Transverse colon (tissue), 4 donors: Measurements from ENCODE around the gene CRABP1. TPM values are rescaled to one million over a fixed set of nuclear protein-coding genes. Genes with fewer than 3 reads are reported as not detected.
A peak's percentile ranks its signal among the peaks of the same experiment; 100 is the strongest.

ENCODE experiments used
- DNase-seq: peaks from one replicate; pipeline ENCODE4 v3.0.0-alpha.2; 2019
- H3K27ac ChIP-seq, 4 donors: fragments of 200-600 bp; sonication (generic); 2 replicates each; pipeline ENCODE4 v1.5.1; 2016 to 2018; ENCODE audit warnings: inconsistent platforms in 4 of 4
- H3K27me3 ChIP-seq: fragments of 200-600 bp; sonication (generic); 2 replicates; pipeline ENCODE4 v1.5.1; 2017; ENCODE audit warnings: inconsistent platforms
- H3K36me3 ChIP-seq, 4 donors: fragments of 200-600 bp; sonication (generic); 2 replicates each; pipeline ENCODE4 v1.5.1; 2017 to 2019; ENCODE audit warnings: inconsistent platforms in 4 of 4
- H3K4me1 ChIP-seq, 4 donors: fragments of 200-600 bp; sonication (generic); 2 replicates each; pipeline ENCODE4 v1.5.1; 2017 to 2020; ENCODE audit warnings: inconsistent platforms in 4 of 4
- H3K4me3 ChIP-seq, 4 donors: fragments of 200-600 bp; sonication (generic); 1 replicate in 1 of 4; 2 replicates in 3 of 4; pipeline versions ENCODE4 v1.5.1 to v1.6.1; 2017 to 2019; ENCODE audit warnings: inconsistent platforms in 4 of 4
- H3K9me3 ChIP-seq, 2 donors: fragments of 200-600 bp; sonication (generic); 2 replicates each; pipeline ENCODE4 v1.5.1; 2017 to 2019; ENCODE audit warnings: inconsistent platforms in 2 of 2
- EP300 ChIP-seq: sonication (generic); formaldehyde crosslinking; IDR thresholded peaks from one replicate; pipeline ENCODE4 v1.6.1; 2017; ENCODE audit warnings: antibody characterized with exemption, low read depth
- POLR2A ChIP-seq: fragments of 450-650 bp; IDR thresholded peaks from one replicate; pipeline ENCODE4 v1.6.1; 2016; ENCODE audit warnings: antibody characterized with exemption, mild to moderate bottlenecking, moderate library complexity
- POLR2AphosphoS5 ChIP-seq, 3 donors: sonication (generic); formaldehyde crosslinking; IDR thresholded peaks; one replicate each; pipeline ENCODE4 v1.6.1; 2016; ENCODE audit warnings: antibody characterized with exemption in 3 of 3
- WGBS, 2 donors: methylation state at CpG; one replicate each; pipeline ENCODE4 v1.1.5; 2018; ENCODE audit warnings: low coverage in 1 of 2; 5-methylcytosine and 5-hydroxymethylcytosine counted together
- in situ Hi-C, 4 donors: fragments of 200-750 bp; cut with MboI; loops; one replicate each; pipeline versions ENCODE4 v1.15.0 to v1.15.1; 2017; ENCODE audit warnings: low sequenced_read_pairs in 3 of 4, low pct_ligation_motif_present in 1 of 4, low pct_unique_long_range_greater_than_20kb in 1 of 4
- intact Hi-C: fragments of 100-400 bp; cut with DNase I; formaldehyde crosslinking; loops from one replicate; pipeline ENCODE4 v1.15.1; 2023; ENCODE audit warnings: low total_unique reads
- total RNA-seq, 4 donors: library from RNA; depleted of rRNA; stranded (reverse); fragments of >200 nt; gene quantifications; one replicate each; pipeline ENCODE4 v1.1.0, GENCODE V29; 2016
- TF ChIP-seq, protein P1 (sequence below), 5 experiments: fragments of 200-600 bp in 3 of 5; fragments of 450-650 bp in 2 of 5; sonication (generic) in 3 of 5; IDR thresholded peaks; 1 replicate in 2 of 5; 2 replicates in 3 of 5; pipeline ENCODE4 v1.5.1; 2016 to 2017; ENCODE audit warnings: antibody characterized with exemption in 5 of 5, inconsistent platforms in 3 of 5, mild to moderate bottlenecking in 2 of 5, moderate library complexity in 1 of 5

The CRABP1 gene
- total RNA-seq, 4 donors from 2014 or later: 1.9 to 2.7 TPM; not detected in 2

DNA sequence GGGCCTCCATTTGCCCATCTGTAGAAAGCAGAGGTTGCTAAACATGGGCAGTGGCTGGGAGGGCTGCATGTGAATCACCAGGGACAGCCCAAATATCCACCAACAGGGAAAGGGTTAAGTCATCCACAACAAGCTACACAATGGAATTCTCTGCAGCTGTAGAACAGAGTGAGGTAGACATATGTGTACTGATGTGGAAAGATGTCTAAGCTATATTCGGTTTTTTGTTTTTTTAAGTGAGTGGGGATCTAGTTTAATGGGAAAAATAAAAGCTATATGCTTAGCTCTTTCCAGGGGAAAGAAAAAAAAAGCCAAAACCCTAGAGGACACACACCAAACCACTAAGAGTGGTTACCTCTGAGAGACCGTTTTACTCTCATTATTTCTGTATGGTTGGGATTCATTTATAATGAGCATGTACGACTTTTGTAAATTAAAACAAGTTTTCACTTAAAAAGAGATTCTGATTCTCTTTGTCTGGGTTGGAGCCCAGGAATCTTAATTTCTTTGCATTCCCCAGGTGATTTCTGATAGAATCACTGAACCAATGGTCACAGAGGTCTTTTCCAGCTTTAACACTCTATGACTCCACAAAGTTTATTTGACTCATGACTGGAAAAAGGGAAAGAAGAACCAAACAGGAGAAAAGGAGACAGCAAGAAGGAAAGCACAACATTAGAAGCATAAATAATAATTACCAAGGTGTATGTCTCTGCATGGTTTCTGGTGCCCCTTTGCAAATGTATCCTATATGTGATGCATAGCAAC is 19.1 kb downstream of the CRABP1 start:
- Histone ChIP-seq H3K9me3 (no peaks in the 10 kb centered on the region), H3K27ac (no peak overlapping the region), H3K27me3 (no peaks in the 10 kb centered on the region), H3K4me3 (no peak overlapping the region), H3K4me1 (no peaks in the 10 kb centered on the region), H3K36me3 (no peaks in the 10 kb centered on the region)
- DNase-seq: no peak
- intact Hi-C loops (no loop called here), in situ Hi-C loops (no loop called here)
- TF ChIP-seq EP300 (no peak), POLR2A (no peak), POLR2AphosphoS5 (IDR thresholded peaks at IDR 0.05) (no peak)
- TF ChIP-seq, protein P1, sequence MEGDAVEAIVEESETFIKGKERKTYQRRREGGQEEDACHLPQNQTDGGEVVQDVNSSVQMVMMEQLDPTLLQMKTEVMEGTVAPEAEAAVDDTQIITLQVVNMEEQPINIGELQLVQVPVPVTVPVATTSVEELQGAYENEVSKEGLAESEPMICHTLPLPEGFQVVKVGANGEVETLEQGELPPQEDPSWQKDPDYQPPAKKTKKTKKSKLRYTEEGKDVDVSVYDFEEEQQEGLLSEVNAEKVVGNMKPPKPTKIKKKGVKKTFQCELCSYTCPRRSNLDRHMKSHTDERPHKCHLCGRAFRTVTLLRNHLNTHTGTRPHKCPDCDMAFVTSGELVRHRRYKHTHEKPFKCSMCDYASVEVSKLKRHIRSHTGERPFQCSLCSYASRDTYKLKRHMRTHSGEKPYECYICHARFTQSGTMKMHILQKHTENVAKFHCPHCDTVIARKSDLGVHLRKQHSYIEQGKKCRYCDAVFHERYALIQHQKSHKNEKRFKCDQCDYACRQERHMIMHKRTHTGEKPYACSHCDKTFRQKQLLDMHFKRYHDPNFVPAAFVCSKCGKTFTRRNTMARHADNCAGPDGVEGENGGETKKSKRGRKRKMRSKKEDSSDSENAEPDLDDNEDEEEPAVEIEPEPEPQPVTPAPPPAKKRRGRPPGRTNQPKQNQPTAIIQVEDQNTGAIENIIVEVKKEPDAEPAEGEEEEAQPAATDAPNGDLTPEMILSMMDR (IDR thresholded peaks at IDR 0.05): no peak
- WGBS, 2 donors: 75 to 87% methylated on average over 3 of the region's 3 CpGs

- intact Hi-C loops (no loop called here), in situ Hi-C loops (no loop called here)
- peak; percentile 25 for DNase-seq
- Histone ChIP-seq H3K27ac (no peak overlapping the region), H3K4me1 (peaks cover 0 to 1% (median under 1%) of the 10 kb centered on the region in 4 donors), H3K27me3 (no peaks in the 10 kb centered on the region), H3K9me3 (no peaks in the 10 kb centered on the region), H3K36me3 (no peaks in the 10 kb centered on the region), H3K4me3 (no peak overlapping the region)
- whole genome bisulfite sequencing, 2 donors: 67% methylated on average over 6 of the region's 6 CpGs; no CpG with 5 or more reads in 1 of the 2 donors
- TF ChIP-seq POLR2AphosphoS5 (IDR thresholded peaks at IDR 0.05) (peak in 2 of 3 donors; percentile 39 to 66), POLR2A (no peak)
These were observed 20.2 kb downstream of the CRABP1 start for GRCh38 chr15:78360367-78360801.

DNA sequence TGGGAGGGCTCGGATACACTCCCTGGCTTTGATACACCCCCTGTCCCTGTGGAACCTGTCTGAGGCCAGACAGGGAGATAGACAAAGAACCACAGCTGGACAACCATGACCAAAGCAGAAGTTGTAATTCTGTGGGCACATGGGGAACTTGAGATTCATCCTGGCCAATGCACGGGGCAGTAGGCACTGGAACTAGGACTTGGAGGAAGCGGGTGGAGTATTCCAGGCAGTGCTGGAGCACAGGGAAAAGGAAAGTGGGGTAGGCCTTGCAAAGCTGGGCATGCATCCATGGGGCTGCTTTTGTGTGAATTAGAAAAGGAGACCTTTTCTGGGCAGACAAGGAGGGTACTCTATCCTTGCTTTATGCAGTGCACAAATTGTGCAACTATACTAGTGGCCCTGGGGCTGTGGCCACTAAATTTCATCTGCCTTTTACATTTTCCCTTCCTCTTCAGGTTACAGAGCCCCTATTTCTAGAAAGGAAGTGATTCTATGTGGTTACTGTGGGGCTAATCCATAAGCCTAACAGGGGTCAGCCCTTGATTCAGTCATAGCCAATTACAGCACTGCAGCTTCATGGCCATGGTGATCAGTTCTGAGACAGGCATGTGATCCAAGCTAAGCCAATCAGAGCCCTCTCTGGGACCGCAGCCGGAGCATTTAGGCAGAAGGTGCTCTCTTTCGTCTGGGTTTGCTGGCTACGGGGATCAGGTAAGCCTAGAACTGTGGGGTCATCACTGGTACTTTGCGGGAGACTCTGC is 21.0 kb downstream of the CRABP1 start:
- TF ChIP-seq POLR2AphosphoS5 (IDR thresholded peaks at IDR 0.05) (no peak), EP300 (no peak), POLR2A (no peak)
- TF ChIP-seq, protein P1 (IDR thresholded peaks at IDR 0.05): no peak
- in situ Hi-C loops: no loop called here
- H3K4me3 ChIP-seq: no peak overlapping the region
- H3K4me1 ChIP-seq: peaks cover 0 to 8% (median 7%) of the 10 kb centered on the region in 4 donors
- no peak overlapping the region for H3K27ac ChIP-seq
- H3K36me3 ChIP-seq: no peaks in the 10 kb centered on the region
- H3K9me3 ChIP-seq: no peaks in the 10 kb centered on the region
- intact Hi-C loops: no loop called here
- DNase-seq: no peak
- WGBS, 2 donors: 92% methylated on average over 8 of the region's 8 CpGs; no CpG with 5 or more reads in 1 of the 2 donors
- no peaks in the 10 kb centered on the region for H3K27me3 ChIP-seq

GRCh38 chr15:78361771-78362506 is 21.8 kb downstream of the CRABP1 start:
- Histone ChIP-seq H3K27ac (no peak overlapping the region), H3K4me3 (no peak overlapping the region), H3K9me3 (no peaks in the 10 kb centered on the region), H3K27me3 (no peaks in the 10 kb centered on the region), H3K36me3 (no peaks in the 10 kb centered on the region), H3K4me1 (peaks cover 0 to 13% (median 11%) of the 10 kb centered on the region in 4 donors)
- intact Hi-C loops: no loop called here
- in situ Hi-C loops: no loop called here
- WGBS, 2 donors: 80 to 93% methylated on average over 1 to 4 of the region's 6 CpGs
- TF ChIP-seq EP300 (no peak), POLR2A (no peak), POLR2AphosphoS5 (IDR thresholded peaks at IDR 0.05) (no peak)
- TF ChIP-seq, protein P1 (IDR thresholded peaks at IDR 0.05): no peak
- no peak for DNase-seq
